H1 (cell line): ENCODE results near the gene CLCNKB. TPM values are rescaled to one million over a fixed set of nuclear protein-coding genes. Genes with fewer than 3 reads are reported as not detected.

ENCODE experiments used
- CTCF ChIA-PET: fragments of 300-600 bp; sonication (Branson Sonifier 250); formaldehyde crosslinking; loops from one replicate; lab custom pipeline; 2021; ENCODE audit not compliant: partially characterized antibody; lab: Charles Lee
- POLR2A ChIA-PET: fragments of 300-600 bp; sonication (Branson Sonifier 250); formaldehyde crosslinking; loops from one replicate; lab custom pipeline; 2021; ENCODE audit warnings: inconsistent platforms; ENCODE audit not compliant: partially characterized antibody; lab: Charles Lee
- DNase-seq, 2 experiments: peaks; one replicate each; pipeline versions ENCODE4 v3.0.0 to v3.0.0-alpha.2; 2010 to 2022; ENCODE audit warnings: low spot score in 2 of 2, low read depth in 1 of 2, mixed read lengths in 1 of 2
- FAIRE-seq: peaks from 2 replicates; lab custom pipeline; 2011; peaks lifted over from hg19 to GRCh38; lab: Jason Lieb, UNC
- H2AFZ ChIP-seq: 2 replicates; pipeline ENCODE4 v1.8.1; 2012; ENCODE audit warnings: low read length, inconsistent platforms
- H2AK5ac ChIP-seq: 2 replicates; pipeline ENCODE4 v1.6.1; 2013; ENCODE audit warnings: low read depth, low read length
- H2BK120ac ChIP-seq: replicated peaks from 2 replicates; pipeline ENCODE3; 2013; ENCODE audit warnings: low read depth, low read length, inconsistent platforms
- H2BK12ac ChIP-seq: 2 replicates; pipeline ENCODE4 v1.6.1; 2013; ENCODE audit warnings: low read depth, low read length
- H2BK15ac ChIP-seq: 2 replicates; pipeline ENCODE4 v1.6.1; 2013; ENCODE audit warnings: low read length
- H2BK20ac ChIP-seq: 2 replicates; pipeline ENCODE4 v1.6.1; 2013; ENCODE audit warnings: low read length
- H2BK5ac ChIP-seq: 2 replicates; pipeline ENCODE4 v1.6.1; 2013; ENCODE audit warnings: low read depth, low read length
- H3K14ac ChIP-seq: 2 replicates; pipeline ENCODE4 v1.6.1; 2013; ENCODE audit warnings: inconsistent platforms; ENCODE audit not compliant: insufficient read length
- H3K18ac ChIP-seq: 2 replicates; pipeline ENCODE4 v1.6.1; 2013; ENCODE audit warnings: low read length; ENCODE audit errors: extremely low read depth
- H3K23ac ChIP-seq: 2 replicates; pipeline ENCODE4 v1.6.1; 2013; ENCODE audit warnings: inconsistent platforms; ENCODE audit not compliant: insufficient read length
- H3K23me2 ChIP-seq: 2 replicates; pipeline ENCODE4 v1.6.1; 2013; ENCODE audit warnings: low read depth, low read length
- H3K27ac ChIP-seq: 2 replicates; pipeline ENCODE4 v1.6.1; 2011; ENCODE audit warnings: low read depth, low read length, inconsistent platforms
- H3K27me3 ChIP-seq, 4 experiments: replicated peaks in 1 of 4; 1 replicate in 1 of 4; 2 replicates in 3 of 4; pipeline versions ENCODE4 v1.6.1 to v1.8.1; 2011 to 2013; ENCODE audit warnings: low read length in 3 of 4, mild to moderate bottlenecking in 3 of 4, inconsistent platforms in 2 of 4, mixed read lengths in 2 of 4, moderate library complexity in 1 of 4; ENCODE audit not compliant: control insufficient read depth in 3 of 4, insufficient read depth in 3 of 4; ENCODE audit errors: extremely low read depth in 1 of 4
- H3K36me3 ChIP-seq, 4 experiments: 2 replicates each; pipeline versions ENCODE4 v1.6.1 to v1.8.1; 2011 to 2013; ENCODE audit warnings: mild to moderate bottlenecking in 4 of 4, low read length in 3 of 4, moderate library complexity in 2 of 4, control low read depth in 1 of 4, inconsistent platforms in 1 of 4; ENCODE audit not compliant: insufficient read depth in 4 of 4, control insufficient read depth in 2 of 4
- H3K4ac ChIP-seq: replicated peaks from 2 replicates; pipeline ENCODE3; 2013; ENCODE audit warnings: low read length, low read depth, mixed read lengths, inconsistent platforms; ENCODE audit not compliant: insufficient read length
- H3K4me1 ChIP-seq, 4 experiments: replicated peaks in 1 of 4; 1 replicate in 1 of 4; 2 replicates in 3 of 4; pipeline versions ENCODE4 v1.6.1 to v1.8.1; 2011 to 2013; ENCODE audit warnings: low read length in 3 of 4, inconsistent platforms in 2 of 4, mixed read lengths in 1 of 4; ENCODE audit not compliant: insufficient read depth in 4 of 4, control insufficient read depth in 3 of 4
- H3K4me2 ChIP-seq, 2 experiments: 2 replicates each; pipeline versions ENCODE4 v1.6.1 to v1.8.1; 2011 to 2013; ENCODE audit warnings: low read depth in 2 of 2, low read length in 2 of 2, control low read depth in 1 of 2, inconsistent platforms in 1 of 2, mild to moderate bottlenecking in 1 of 2; ENCODE audit not compliant: insufficient read depth in 1 of 2
- H3K4me3 ChIP-seq, 4 experiments: fragments of 200-600, 300-600 bp in 1 of 4; sonication (generic), shearing (Covaris generic), sonication (Bioruptor Twin) in 1 of 4; 2 replicates each; pipeline versions ENCODE4 v1.5.1 to v1.8.1; 2011 to 2016; ENCODE audit warnings: low read length in 4 of 4, low read depth in 3 of 4, control low read depth in 2 of 4, inconsistent platforms in 2 of 4, mild to moderate bottlenecking in 2 of 4, mixed read lengths in 1 of 4, moderate library complexity in 1 of 4; ENCODE audit not compliant: insufficient read depth in 2 of 4; ENCODE audit errors: extremely low read depth in 1 of 4
- H3K56ac ChIP-seq: replicated peaks from 2 replicates; pipeline ENCODE3; 2013; ENCODE audit warnings: low read depth, mild to moderate bottlenecking, mixed read lengths, low read length, inconsistent platforms; ENCODE audit not compliant: insufficient read length
- H3K79me1 ChIP-seq: 2 replicates; pipeline ENCODE4 v1.6.1; 2013; ENCODE audit warnings: low read depth, low read length, control low read depth
- H3K79me2 ChIP-seq, 2 experiments: 2 replicates each; pipeline versions ENCODE4 v1.6.1 to v1.8.1; 2012 to 2013; ENCODE audit warnings: low read length in 2 of 2, mild to moderate bottlenecking in 2 of 2, inconsistent platforms in 1 of 2; ENCODE audit not compliant: insufficient read depth in 2 of 2, control insufficient read depth in 1 of 2
- H3K9ac ChIP-seq, 4 experiments: replicated peaks in 1 of 4; 1 replicate in 1 of 4; 2 replicates in 3 of 4; pipeline versions ENCODE4 v1.6.1 to v1.8.1; 2011 to 2013; ENCODE audit warnings: low read depth in 3 of 4, low read length in 3 of 4, control low read depth in 2 of 4, mild to moderate bottlenecking in 2 of 4, moderate library complexity in 2 of 4, inconsistent platforms in 1 of 4; ENCODE audit errors: extremely low read depth in 1 of 4
- H3K9me3 ChIP-seq, 2 experiments: 2 replicates each; pipeline versions ENCODE4 v1.6.1 to v1.8.1; 2012 to 2013; ENCODE audit warnings: mild to moderate bottlenecking in 2 of 2, moderate library complexity in 2 of 2, control low read depth in 1 of 2, inconsistent platforms in 1 of 2, low read depth in 1 of 2, low read length in 1 of 2, mixed read lengths in 1 of 2; ENCODE audit not compliant: insufficient read depth in 2 of 2
- H4K20me1 ChIP-seq, 2 experiments: replicated peaks in 1 of 2; 2 replicates each; pipeline versions ENCODE3 to v1.8.1; 2011 to 2013; ENCODE audit warnings: inconsistent platforms in 2 of 2, low read length in 2 of 2, mild to moderate bottlenecking in 1 of 2; ENCODE audit not compliant: insufficient read depth in 2 of 2, control insufficient read depth in 1 of 2
- H4K5ac ChIP-seq: 2 replicates; pipeline ENCODE4 v1.6.1; 2013; ENCODE audit warnings: low read length, low read depth, mixed read lengths, inconsistent platforms; ENCODE audit not compliant: insufficient read length
- H4K8ac ChIP-seq: 2 replicates; pipeline ENCODE4 v1.8.0; 2013; ENCODE audit warnings: mild to moderate bottlenecking, moderate library complexity, low read length, inconsistent platforms; ENCODE audit not compliant: insufficient read depth; ENCODE audit errors: extremely low read depth
- H4K91ac ChIP-seq: replicated peaks from 2 replicates; pipeline ENCODE3; 2013; ENCODE audit warnings: low read length, mixed read lengths, inconsistent platforms; ENCODE audit not compliant: insufficient read length
- ASH2L ChIP-seq: fragments of 200-600, 300-600 bp; sonication (generic); IDR thresholded peaks from one replicate; pipeline ENCODE4 v1.7.1; 2017; ENCODE audit warnings: low read length
- ATF3 ChIP-seq: IDR thresholded peaks from 2 replicates; pipeline ENCODE4 v1.6.1; 2011; ENCODE audit warnings: low read depth, mild to moderate bottlenecking, low read length; ENCODE audit not compliant: insufficient read depth
- CTCF ChIP-seq, 3 experiments: IDR thresholded peaks; 1 replicate in 2 of 3; 2 replicates in 1 of 3; pipeline versions ENCODE4 v1.5.1 to v1.6.1; 2011; ENCODE audit warnings: low read length in 3 of 3, mild to moderate bottlenecking in 3 of 3, inconsistent platforms in 2 of 3, low read depth in 1 of 3, moderate library complexity in 1 of 3; ENCODE audit not compliant: insufficient read depth in 1 of 3; ENCODE audit errors: control extremely low read depth in 1 of 3
- E2F6 ChIP-seq: IDR thresholded peaks from 2 replicates; pipeline ENCODE4 v1.6.1; 2012; ENCODE audit warnings: inconsistent platforms
- HDAC2 ChIP-seq, 2 experiments: fragments of 300-600 bp in 1 of 2; sonication (generic) in 1 of 2; IDR thresholded peaks; 2 replicates each; pipeline ENCODE4 v1.6.1; 2011 to 2012; ENCODE audit warnings: low read depth in 2 of 2, low read length in 2 of 2, mild to moderate bottlenecking in 2 of 2, moderate library complexity in 2 of 2, borderline replicate concordance in 1 of 2, inconsistent platforms in 1 of 2
- PHF8 ChIP-seq: fragments of 200-600 bp; sonication (generic); conservative IDR thresholded peaks from 2 replicates; pipeline ENCODE4 v1.7.1; 2012; ENCODE audit warnings: low read depth, mild to moderate bottlenecking, inconsistent platforms, low read length, moderate library complexity
- TAF7 ChIP-seq: optimal IDR thresholded peaks from 2 replicates; pipeline ENCODE3; 2011; ENCODE audit warnings: low read depth, mild to moderate bottlenecking, inconsistent platforms, low read length, moderate library complexity, borderline replicate concordance
- WGBS, 2 experiments: shearing (Covaris generic) in 1 of 2; methylation state at CpG; one replicate each; pipeline versions ENCODE4 v1.1.6 to v1.1.7; 2013 to 2015; ENCODE audit warnings: low lambda C conversion rate in 2 of 2, mixed read lengths in 2 of 2, inconsistent platforms in 1 of 2, low coverage in 1 of 2, missing lambda C conversion rate in 1 of 2; ENCODE audit not compliant: insufficient replicate concordance in 2 of 2, insufficient coverage in 1 of 2, insufficient read length in 1 of 2; ENCODE audit errors: extremely low coverage in 1 of 2, missing lambda C conversion rate in 1 of 2; 5-methylcytosine and 5-hydroxymethylcytosine counted together
- polyA plus RNA-seq, 7 experiments: library from polyadenylated mRNA; depleted of rRNA in 3 of 7; stranded (reverse) in 5 of 7; unstranded in 2 of 7; fragments of >200 nt in 5 of 7; fragments of 200-250 nt in 2 of 7; gene quantifications; 1 replicate in 5 of 7; 2 replicates in 1 of 7; 4 replicates in 1 of 7; pipeline versions ENCODE4 v1.2.1 to v1.2.3, GENCODE V29; 2011 to 2013; ENCODE audit warnings: missing spikeins in 2 of 7, mixed read lengths in 2 of 7
- total RNA-seq: library from RNA; stranded (reverse); fragmentation: NEBNext Ultra II Directional; extraction: Animal tissue kit (Norgen Biotek cat#: 25700); gene quantifications from 2 replicates; pipeline ENCODE4 v1.2.1, GENCODE V29; 2021

CLCNKB gene
- total and polyA plus RNA-seq, 2 of the 8 experiments (the other 6 are each of a cell fraction or from before 2014, with no cell fraction given), result 1.2 to 3.5 TPM

- FAIRE-seq, result no peak
- H3K4ac ChIP-seq, result no peak overlapping the region
- no peak overlapping the region for H2AK5ac ChIP-seq
- no peak overlapping the region for H3K18ac ChIP-seq
- peaks cover 11% of the 10 kb centered on the region for H3K23me2 ChIP-seq
- CTCF ChIA-PET, result interaction anchor here (0.6 to 21.9 kb wide), 19 partner anchors 10 to 347 kb away, joined by 3 to 569 read pairs (median 17); partner anchors contain the start of gene EPHA2
- H2BK12ac ChIP-seq, result no peak overlapping the region
- no peak overlapping the region for H3K4me2 ChIP-seq
- no peak overlapping the region for H4K8ac ChIP-seq
- no peak overlapping the region for H2BK5ac ChIP-seq
- H2BK15ac ChIP-seq, result no peak overlapping the region
- no peaks in the 10 kb centered on the region for H3K36me3 ChIP-seq
- H2AFZ ChIP-seq, result no peak overlapping the region
- no peak overlapping the region for H3K14ac ChIP-seq
- peaks cover 2 to 18% (median 9%) of the 10 kb centered on the region in 4 experiments; a peak in 6 of 7 replicates for H3K4me1 ChIP-seq
- H4K5ac ChIP-seq, result no peak overlapping the region
- no peaks in the 10 kb centered on the region for H3K79me2 ChIP-seq
- peaks cover 1 to 6% of the 10 kb centered on the region in 2 experiments for H4K20me1 ChIP-seq
- no peak overlapping the region for H2BK20ac ChIP-seq
- no peak overlapping the region for H3K56ac ChIP-seq
- peaks cover 4 to 30% (median 24%) of the 10 kb centered on the region in 4 experiments for H3K27me3 ChIP-seq
- no peak overlapping the region for H3K9ac ChIP-seq
- WGBS, 2 experiments, result 87% methylated on average over 12 of the region's 12 CpGs; no CpG with 5 or more reads in 1 of the 2 experiments
- no peak overlapping the region for H2BK120ac ChIP-seq
- no peak for DNase-seq
- no peak overlapping the region for H3K27ac ChIP-seq
- no peaks in the 10 kb centered on the region for H3K79me1 ChIP-seq
- H3K9me3 ChIP-seq, result no peaks in the 10 kb centered on the region
- POLR2A ChIA-PET, result interaction anchor here (1.7 to 2.6 kb wide), 3 partner anchors 114 to 118 kb away, joined by 4 to 7 read pairs (median 4); no protein-coding TSS in a partner anchor
- no peak overlapping the region for H3K4me3 ChIP-seq
- H3K23ac ChIP-seq, result no peak overlapping the region
- H4K91ac ChIP-seq, result no peak overlapping the region
- TF ChIP-seq E2F6 (no peak), ASH2L (no peak), PHF8 (no peak), HDAC2 (IDR thresholded peaks at IDR 0.05; ENCODE audit: borderline replicate concordance in 1 of 2, low read depth in 2 of 2, low read length in 2 of 2) (no peak), CTCF (IDR thresholded peaks at IDR 0.05; ENCODE audit: control extremely low read depth in 1 of 3, insufficient read depth in 1 of 3, low read depth in 1 of 3, low read length in 3 of 3) (no peak), ATF3 (no peak), TAF7 (no peak)
These were observed 34.0 kb downstream of the CLCNKB start for GRCh38 chr1:16077406-16078245.
